Adrenal gland (tissue), 5 donors: ENCODE measurements around the gene CACNA1A.

ENCODE experiments used
- CTCF ChIP-seq, 6 experiments: fragments of 450-650 bp in 4 of 6; fragments of 200-600 bp in 2 of 6; sonication (generic) in 1 of 6; IDR thresholded peaks; 1 replicate in 5 of 6; 2 replicates in 1 of 6; pipeline versions ENCODE4 v1.5.1 to v1.8.0; 2016 to 2021; ENCODE audit warnings: antibody characterized with exemption in 6 of 6, mild to moderate bottlenecking in 2 of 6, moderate library complexity in 1 of 6
- POLR2A ChIP-seq, 2 donors: fragments of 450-650 bp; IDR thresholded peaks; one replicate each; pipeline ENCODE4 v1.6.1; 2017; ENCODE audit warnings: antibody characterized with exemption in 2 of 2, mild to moderate bottlenecking in 2 of 2, moderate library complexity in 1 of 2
- donor health status: DM: no; HTN: no; CAD: no.

DNA sequence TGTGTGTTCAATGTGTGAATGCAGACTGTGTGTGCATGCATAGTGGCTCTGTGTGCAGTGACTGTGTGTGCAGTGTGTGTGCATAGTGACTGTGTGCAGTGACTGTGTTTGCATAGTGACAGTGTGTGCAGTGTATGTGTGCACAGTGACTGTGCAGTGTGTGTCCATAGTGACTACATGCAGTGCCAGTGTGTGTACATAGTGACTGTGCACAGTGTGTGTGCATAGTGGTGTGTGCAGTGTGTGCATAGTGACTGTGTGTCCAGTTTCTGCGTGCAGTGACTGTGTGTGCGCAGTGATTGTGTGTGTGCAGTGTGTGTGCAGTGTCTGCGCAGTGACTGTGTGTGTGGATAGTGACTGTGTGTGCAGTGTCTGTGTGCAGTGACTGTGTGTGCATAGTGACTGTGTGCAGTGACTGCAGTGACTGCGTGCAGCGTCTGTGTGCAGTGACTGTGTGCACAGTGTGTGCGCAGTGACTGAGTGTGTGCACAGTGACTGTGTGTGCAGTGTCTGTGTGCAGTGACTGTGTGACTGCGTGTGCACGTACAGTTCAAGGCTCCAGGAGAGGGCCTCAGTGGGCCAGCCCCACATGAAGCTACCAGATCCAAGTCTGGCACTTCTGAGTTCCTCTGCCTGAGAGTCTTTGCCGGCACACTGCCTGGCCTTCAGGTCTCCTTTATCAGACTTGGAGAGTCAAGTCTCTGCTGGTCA, 265.8 kb downstream of the CACNA1A start:
- TF ChIP-seq CTCF (IDR thresholded peaks at IDR 0.05) (no peak), POLR2A (IDR thresholded peaks at IDR 0.05) (no peak)
